Suprapubic skin (tissue), 4 donors: ENCODE results near the gene SYNDIG1. TPM values are rescaled to one million over a fixed set of nuclear protein-coding genes. Genes with fewer than 3 reads are reported as not detected.

Source experiments
- DNase-seq, 2 donors: peaks; one replicate each; pipeline ENCODE4 v3.0.0-alpha.2; 2019; ENCODE audit warnings: low spot score in 2 of 2
- H3K27ac ChIP-seq: fragments of 200-600 bp; sonication (generic); one replicate; pipeline ENCODE4 v1.5.1; 2019
- H3K27me3 ChIP-seq: fragments of 200-600 bp; sonication (generic); one replicate; pipeline ENCODE4 v1.5.1; 2019
- H3K36me3 ChIP-seq: fragments of 200-600 bp; sonication (generic); one replicate; pipeline ENCODE4 v1.5.1; 2019
- H3K4me1 ChIP-seq: fragments of 200-600 bp; sonication (generic); one replicate; pipeline ENCODE4 v1.5.1; 2019
- H3K4me3 ChIP-seq: fragments of 200-600 bp; sonication (generic); one replicate; pipeline ENCODE4 v1.5.1; 2019; ENCODE audit warnings: mild to moderate bottlenecking
- H3K9me3 ChIP-seq: fragments of 200-600 bp; sonication (generic); one replicate; pipeline ENCODE4 v1.5.1; 2019
- CTCF ChIP-seq, 2 donors: fragments of 200-600 bp in 1 of 2; fragments of 450-650 bp in 1 of 2; sonication (generic) in 1 of 2; IDR thresholded peaks; one replicate each; pipeline ENCODE4 v1.5.1; 2016 to 2019; ENCODE audit warnings: antibody characterized with exemption in 2 of 2, mild to moderate bottlenecking in 1 of 2, moderate library complexity in 1 of 2
- EP300 ChIP-seq: sonication (generic); formaldehyde crosslinking; IDR thresholded peaks from one replicate; pipeline ENCODE4 v1.6.1; 2017; ENCODE audit warnings: antibody characterized with exemption
- POLR2A ChIP-seq, 2 donors: fragments of 450-650 bp; IDR thresholded peaks; one replicate each; pipeline ENCODE4 v1.6.1; 2017; ENCODE audit warnings: antibody characterized with exemption in 2 of 2, mild to moderate bottlenecking in 2 of 2, moderate library complexity in 2 of 2
- POLR2AphosphoS5 ChIP-seq, 3 donors: sonication (generic); formaldehyde crosslinking; IDR thresholded peaks; one replicate each; pipeline ENCODE4 v1.6.1; 2017; ENCODE audit warnings: antibody characterized with exemption in 3 of 3
- WGBS: methylation state at CpG from one replicate; pipeline ENCODE4 v1.1.5; 2018; 5-methylcytosine and 5-hydroxymethylcytosine counted together
- total RNA-seq, 4 donors: library from RNA; depleted of rRNA; stranded (reverse); fragments of >200 nt; gene quantifications; one replicate each; pipeline ENCODE4 v1.1.0, GENCODE V29; 2016

SYNDIG1 gene
- total RNA-seq, 4 donors from 2014 or later, result not detected

GRCh38 chr20:24702501-24703283, 233.3 kb downstream of the SYNDIG1 start:
- no peak for DNase-seq
- H3K36me3 ChIP-seq, result no peaks in the 10 kb centered on the region
- H3K27me3 ChIP-seq, result peaks cover 4% of the 10 kb centered on the region
- WGBS, result 78% methylated on average over 11 of the region's 16 CpGs
- H3K4me3 ChIP-seq, result no peak overlapping the region
- H3K9me3 ChIP-seq, result no peaks in the 10 kb centered on the region
- H3K4me1 ChIP-seq, result no peaks in the 10 kb centered on the region
- TF ChIP-seq POLR2A (IDR thresholded peaks at IDR 0.05), result no peak
- TF ChIP-seq CTCF (IDR thresholded peaks at IDR 0.05), result no peak
- no peak for TF ChIP-seq EP300
- no peak for TF ChIP-seq POLR2AphosphoS5 (IDR thresholded peaks at IDR 0.05)
- no peak overlapping the region for H3K27ac ChIP-seq

GRCh38 chr20:24703284-24703610, 233.8 kb downstream of the SYNDIG1 start:
- Histone ChIP-seq H3K27ac (no peak overlapping the region), H3K9me3 (no peaks in the 10 kb centered on the region), H3K27me3 (peaks cover 4% of the 10 kb centered on the region), H3K4me3 (no peak overlapping the region), H3K36me3 (no peaks in the 10 kb centered on the region), H3K4me1 (no peaks in the 10 kb centered on the region)
- DNase-seq, result no peak
- TF ChIP-seq CTCF (IDR thresholded peaks at IDR 0.05) (no peak), EP300 (no peak), POLR2AphosphoS5 (IDR thresholded peaks at IDR 0.05) (no peak), POLR2A (IDR thresholded peaks at IDR 0.05) (no peak)
- 82% methylated on average over 7 of the region's 9 CpGs for WGBS

- DNase-seq, result no peak
- H3K36me3 ChIP-seq, result no peaks in the 10 kb centered on the region
- H3K4me3 ChIP-seq, result no peak overlapping the region
- no peak overlapping the region for H3K27ac ChIP-seq
- no peak for TF ChIP-seq POLR2AphosphoS5 (IDR thresholded peaks at IDR 0.05)
- TF ChIP-seq POLR2A (IDR thresholded peaks at IDR 0.05), result no peak
- H3K27me3 ChIP-seq, result no peaks in the 10 kb centered on the region
- H3K9me3 ChIP-seq, result no peaks in the 10 kb centered on the region
- WGBS, result 94% methylated on average over 3 of the region's 3 CpGs
- no peaks in the 10 kb centered on the region for H3K4me1 ChIP-seq
Observed at GRCh38 chr20:24704899-24705298, 235.5 kb downstream of the SYNDIG1 start.

- no peak overlapping the region for H3K4me3 ChIP-seq
- H3K27ac ChIP-seq, result no peak overlapping the region
- H3K4me1 ChIP-seq, result no peaks in the 10 kb centered on the region
- 59% methylated on average over 4 of the region's 4 CpGs for WGBS
- no peaks in the 10 kb centered on the region for H3K36me3 ChIP-seq
- no peak for DNase-seq
- no peaks in the 10 kb centered on the region for H3K27me3 ChIP-seq
- no peaks in the 10 kb centered on the region for H3K9me3 ChIP-seq
- TF ChIP-seq CTCF (IDR thresholded peaks at IDR 0.05) (no peak), EP300 (no peak), POLR2A (IDR thresholded peaks at IDR 0.05) (no peak), POLR2AphosphoS5 (IDR thresholded peaks at IDR 0.05) (no peak)
Observed at GRCh38 chr20:24705486-24705885, 236.1 kb downstream of the SYNDIG1 start.

- Histone ChIP-seq H3K9me3 (no peaks in the 10 kb centered on the region), H3K36me3 (no peaks in the 10 kb centered on the region), H3K27me3 (no peaks in the 10 kb centered on the region), H3K4me1 (no peaks in the 10 kb centered on the region), H3K4me3 (no peak overlapping the region), H3K27ac (no peak overlapping the region)
- WGBS, result 63% methylated on average over 8 of the region's 8 CpGs
- TF ChIP-seq CTCF (IDR thresholded peaks at IDR 0.05), result no peak
- TF ChIP-seq EP300, result no peak
- no peak for TF ChIP-seq POLR2AphosphoS5 (IDR thresholded peaks at IDR 0.05)
- no peak for TF ChIP-seq POLR2A (IDR thresholded peaks at IDR 0.05)
- no peak for DNase-seq
Observed at GRCh38 chr20:24708411-24709295, 239.2 kb downstream of the SYNDIG1 start.
